HUES64 (cell line): ENCODE results near the gene SESN1.

Source experiments
- H3K27ac ChIP-seq: 2 replicates; pipeline ENCODE4 v1.7.0; 2013; ENCODE audit warnings: low read depth, low read length, inconsistent platforms
- H3K27me3 ChIP-seq: 2 replicates; pipeline ENCODE4 v1.6.1; 2013; ENCODE audit warnings: mild to moderate bottlenecking, low read length; ENCODE audit not compliant: insufficient read depth
- H3K36me3 ChIP-seq: 2 replicates; pipeline ENCODE4 v1.6.1; 2013; ENCODE audit warnings: mild to moderate bottlenecking, low read length; ENCODE audit not compliant: insufficient read depth
- H3K4me1 ChIP-seq: 2 replicates; pipeline ENCODE4 v1.6.1; 2013; ENCODE audit warnings: mild to moderate bottlenecking, low read length, moderate library complexity; ENCODE audit not compliant: insufficient read depth
- H3K4me3 ChIP-seq: 2 replicates; pipeline ENCODE4 v1.5.1; 2013; ENCODE audit warnings: mild to moderate bottlenecking, low read length, moderate library complexity
- H3K9ac ChIP-seq: 2 replicates; pipeline ENCODE4 v1.6.1; 2013; ENCODE audit warnings: mild to moderate bottlenecking, low read depth, low read length
- H3K9me3 ChIP-seq: 2 replicates; pipeline ENCODE4 v1.6.1; 2013; ENCODE audit warnings: low read depth, low read length; ENCODE audit not compliant: insufficient read depth
- WGBS: fragments of 150-250, 120-280 bp; methylation state at CpG from one replicate; pipeline ENCODE4 v1.1.7; 2013; ENCODE audit warnings: missing lambda C conversion rate; 5-methylcytosine and 5-hydroxymethylcytosine counted together

Gene SESN1

DNA sequence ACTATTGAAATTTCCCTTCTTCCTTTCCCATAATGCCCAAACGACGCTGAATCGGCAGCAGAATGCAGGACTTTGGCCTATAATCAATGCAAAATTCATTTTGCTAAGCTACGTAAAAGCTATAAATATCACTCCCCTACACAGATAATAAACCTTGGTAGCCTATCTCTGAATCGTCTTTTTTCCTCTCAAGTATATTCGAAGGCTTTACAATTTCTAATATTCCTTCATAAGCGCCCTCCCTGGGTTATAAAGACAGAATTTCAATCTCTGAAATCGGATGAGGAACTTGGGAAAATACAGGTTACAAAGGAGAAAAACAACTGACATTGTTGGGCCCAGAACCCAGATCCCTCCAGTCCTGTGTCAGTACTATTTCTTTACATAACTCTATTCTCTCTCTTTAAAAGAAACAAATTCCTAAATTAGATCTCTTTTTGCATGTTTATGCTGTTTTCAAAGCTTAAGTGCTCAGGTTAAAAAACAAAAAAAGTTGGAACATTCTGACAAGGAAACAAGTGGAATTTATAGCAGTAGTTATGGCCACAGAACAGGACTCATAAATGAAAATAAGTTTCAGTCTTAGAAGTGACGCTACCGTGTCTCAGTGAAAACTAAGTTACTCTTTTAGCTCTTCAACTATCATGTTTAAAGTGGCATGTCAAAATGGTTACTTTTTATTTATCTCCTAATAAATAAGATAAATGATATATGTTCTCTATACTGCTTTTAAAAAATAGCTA lies 84.5 kb downstream of the SESN1 start:
- Histone ChIP-seq H3K27ac (no peak overlapping the region), H3K4me1 (peaks cover 20% of the 10 kb centered on the region), H3K9ac (peak overlapping the region; percentile 64), H3K36me3 (no peaks in the 10 kb centered on the region), H3K27me3 (peaks cover 4% of the 10 kb centered on the region; the same call in 1 of the 2 replicates), H3K4me3 (peak overlapping the region; percentile 77), H3K9me3 (no peaks in the 10 kb centered on the region)
- WGBS = 32% methylated on average over 10 of the region's 10 CpGs

DNA sequence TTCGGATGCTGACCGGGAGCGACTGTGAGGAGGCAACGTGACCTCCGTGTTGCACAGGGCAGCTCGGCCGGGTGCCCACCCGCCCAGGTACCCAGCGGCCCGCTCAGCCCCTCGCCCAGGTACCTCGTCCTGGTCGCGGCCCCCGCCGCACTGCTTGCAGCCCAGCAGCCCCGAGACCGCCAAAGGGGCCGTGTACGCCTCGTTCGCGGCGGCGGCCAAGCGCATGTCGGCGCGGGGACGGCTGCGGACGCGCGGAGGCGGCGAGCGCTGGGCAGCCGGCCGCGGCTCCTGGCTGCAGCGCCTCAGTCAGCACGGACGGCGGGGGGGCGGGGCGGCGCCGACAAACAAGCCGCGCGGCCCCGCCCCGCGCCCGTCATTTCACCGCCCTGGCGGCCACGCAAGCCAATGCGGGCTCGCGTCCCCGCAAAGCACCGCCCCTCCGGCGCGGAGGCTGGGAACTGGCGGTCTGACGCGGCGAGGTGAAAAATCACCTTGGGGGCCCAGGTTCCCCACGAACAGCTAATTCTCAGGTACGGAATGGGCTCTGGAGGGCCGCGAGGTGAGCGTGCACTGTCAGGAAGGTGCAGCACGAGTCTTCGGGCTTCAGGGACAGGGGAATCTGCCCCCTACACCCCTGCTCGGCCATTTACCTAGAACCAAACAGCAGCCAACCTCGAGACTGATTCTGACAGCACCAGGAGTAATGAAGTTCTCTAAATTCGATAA lies 85.2 kb downstream of the SESN1 start:
- peaks cover 4% of the 10 kb centered on the region; the same call in 1 of the 2 replicates for H3K27me3 ChIP-seq
- WGBS = under 1% methylated on average over 80 of the region's 80 CpGs
- H3K9me3 ChIP-seq = no peaks in the 10 kb centered on the region
- H3K27ac ChIP-seq = peak overlapping the region; percentile 61; the same call in 1 of the 2 replicates
- peak overlapping the region; percentile 77 for H3K4me3 ChIP-seq
- no peaks in the 10 kb centered on the region for H3K36me3 ChIP-seq
- H3K9ac ChIP-seq = peak overlapping the region; percentile 81
- peaks cover 20% of the 10 kb centered on the region for H3K4me1 ChIP-seq

DNA sequence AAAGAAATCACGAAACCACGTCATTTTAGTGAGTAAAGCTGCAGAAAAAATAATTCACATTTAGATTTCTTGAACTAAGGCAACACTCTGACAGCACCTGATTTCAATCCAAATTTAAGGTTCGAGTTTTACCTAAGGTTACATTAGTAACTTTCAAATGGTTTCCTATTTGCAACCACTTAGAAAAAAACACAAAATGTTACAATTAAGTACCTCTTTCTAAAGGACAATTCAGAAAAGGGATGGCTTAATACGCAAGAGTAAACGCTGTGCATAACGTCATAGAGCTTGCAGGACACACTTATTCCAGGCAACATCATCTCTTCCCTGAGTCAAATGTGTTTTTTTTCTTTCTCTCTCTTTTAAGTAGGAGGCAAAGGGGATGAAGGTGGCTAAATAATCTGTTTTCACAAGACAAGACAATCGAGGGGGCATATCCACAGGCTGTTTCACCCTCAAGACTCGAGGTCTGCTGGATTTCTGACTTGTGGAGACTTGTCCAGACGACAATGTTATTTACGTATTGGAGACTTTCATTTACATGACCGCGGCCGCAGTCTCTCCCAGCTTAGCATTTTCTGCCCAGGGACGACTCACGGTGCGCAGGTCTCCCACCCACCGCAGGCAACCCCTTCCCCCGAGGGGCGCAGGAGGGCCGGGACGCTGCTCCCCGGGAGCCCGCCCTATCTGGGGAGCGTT lies 86.0 kb downstream of the SESN1 start:
- Histone ChIP-seq H3K4me3 (peak overlapping the region; percentile 77), H3K27ac (peak overlapping the region; percentile 61; the same call in 1 of the 2 replicates), H3K9ac (peak overlapping the region; percentile 81), H3K27me3 (peaks cover 4% of the 10 kb centered on the region; the same call in 1 of the 2 replicates), H3K9me3 (no peaks in the 10 kb centered on the region), H3K4me1 (peaks cover 20% of the 10 kb centered on the region), H3K36me3 (no peaks in the 10 kb centered on the region)
- WGBS = 6% methylated on average over 24 of the region's 24 CpGs

DNA sequence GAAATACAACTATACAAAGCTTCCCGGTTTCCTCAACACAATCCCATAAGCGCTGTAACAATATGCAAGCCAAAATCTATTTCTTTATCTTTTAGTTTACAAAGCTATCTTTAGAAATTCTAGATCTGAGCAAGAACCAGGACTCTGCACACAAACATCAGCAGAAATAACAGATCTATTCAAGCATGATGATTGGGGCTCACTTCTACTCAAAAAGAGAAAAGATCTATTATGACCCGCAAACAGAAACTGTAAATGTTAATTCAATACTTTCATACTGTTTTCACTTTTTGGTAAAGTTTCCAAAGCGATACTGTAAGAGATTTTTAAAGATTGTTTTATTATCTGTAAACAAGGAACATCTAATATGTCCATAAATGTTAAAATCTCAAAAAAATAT lies 86.6 kb downstream of the SESN1 start:
- Histone ChIP-seq H3K27me3 (peaks cover 4% of the 10 kb centered on the region; the same call in 1 of the 2 replicates), H3K9ac (peak overlapping the region; percentile 81; the same call in 1 of the 2 replicates), H3K9me3 (no peaks in the 10 kb centered on the region), H3K36me3 (no peaks in the 10 kb centered on the region), H3K4me3 (peak overlapping the region; percentile 77), H3K4me1 (peaks cover 20% of the 10 kb centered on the region), H3K27ac (no peak overlapping the region)
- 89% methylated on average over 2 of the region's 4 CpGs for WGBS

DNA sequence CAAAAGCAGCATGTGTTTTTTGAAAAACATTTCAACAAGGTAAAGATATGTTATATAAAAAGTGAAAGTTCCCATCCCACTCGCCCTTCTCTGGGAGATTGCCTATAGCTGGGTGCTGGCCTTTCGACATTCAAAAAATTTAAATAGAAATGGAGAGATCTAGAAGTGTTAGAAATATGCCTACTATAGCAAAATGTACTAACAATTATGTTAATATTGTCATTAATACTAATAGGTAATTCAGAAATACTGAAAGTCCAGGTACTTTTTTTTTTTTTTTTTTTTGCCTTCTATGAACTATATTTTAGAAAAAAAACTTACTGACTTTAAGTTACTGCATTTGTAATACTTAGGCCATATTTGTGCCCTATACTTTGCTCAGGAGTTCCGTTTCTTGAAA lies 87.1 kb downstream of the SESN1 start:
- Histone ChIP-seq H3K4me1 (peaks cover 20% of the 10 kb centered on the region), H3K4me3 (peak overlapping the region; percentile 77), H3K9me3 (no peaks in the 10 kb centered on the region), H3K27ac (no peak overlapping the region), H3K9ac (no peak overlapping the region), H3K27me3 (peaks cover 4% of the 10 kb centered on the region; the same call in 1 of the 2 replicates), H3K36me3 (no peaks in the 10 kb centered on the region)
- 100% methylated on average over 1 of the region's 3 CpGs for WGBS

DNA sequence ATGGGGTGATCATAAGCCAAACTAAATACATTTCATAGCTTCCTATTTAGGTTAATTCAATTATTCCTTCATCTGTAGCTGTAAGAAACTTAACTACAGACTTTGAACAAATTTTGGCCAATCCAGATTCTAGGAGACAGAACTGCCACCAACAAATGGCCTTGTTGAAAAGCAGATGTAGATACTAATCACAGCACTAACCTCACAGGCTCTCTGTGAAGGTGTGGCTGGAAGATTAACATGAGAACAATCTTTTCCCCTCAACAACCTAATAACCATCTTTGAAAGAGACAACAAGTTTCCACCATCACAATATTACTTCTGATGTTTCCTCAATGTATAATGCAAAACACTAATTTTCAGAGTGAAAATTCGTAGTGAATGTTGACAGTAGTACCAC lies 87.8 kb downstream of the SESN1 start:
- Histone ChIP-seq H3K27ac (no peak overlapping the region), H3K36me3 (no peaks in the 10 kb centered on the region), H3K9ac (no peak overlapping the region), H3K4me1 (peaks cover 20% of the 10 kb centered on the region), H3K27me3 (peaks cover 4% of the 10 kb centered on the region; the same call in 1 of the 2 replicates), H3K9me3 (no peaks in the 10 kb centered on the region), H3K4me3 (0 out of 2 replicates have a peak overlapping the region, but pooled peaks have one; percentile 3)
- 60% methylated on average over 1 of the region's 1 CpG for WGBS

DNA sequence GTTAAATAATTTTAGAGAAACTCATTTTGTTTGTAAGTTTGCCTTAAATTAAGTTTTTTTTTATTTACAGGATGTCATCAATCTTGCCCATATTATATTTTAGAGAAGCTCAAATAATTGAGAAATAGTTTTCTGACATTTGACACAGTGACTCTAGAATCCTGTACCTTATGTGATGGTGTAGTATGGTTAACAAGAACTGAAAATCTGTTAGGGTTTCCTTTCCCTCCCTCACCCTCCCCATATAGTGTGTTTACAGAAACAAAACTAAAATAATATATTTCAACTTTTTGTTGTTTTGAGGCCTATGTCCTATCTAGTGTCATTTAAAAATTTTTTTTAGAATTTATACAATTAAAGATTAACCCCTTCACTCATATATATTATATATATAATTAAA lies 91.8 kb downstream of the SESN1 start:
- Histone ChIP-seq H3K4me3 (no peak overlapping the region), H3K27me3 (no peaks in the 10 kb centered on the region), H3K9me3 (no peaks in the 10 kb centered on the region), H3K27ac (no peak overlapping the region), H3K9ac (no peak overlapping the region), H3K36me3 (peaks cover 36% of the 10 kb centered on the region), H3K4me1 (peaks cover 14% of the 10 kb centered on the region)

DNA sequence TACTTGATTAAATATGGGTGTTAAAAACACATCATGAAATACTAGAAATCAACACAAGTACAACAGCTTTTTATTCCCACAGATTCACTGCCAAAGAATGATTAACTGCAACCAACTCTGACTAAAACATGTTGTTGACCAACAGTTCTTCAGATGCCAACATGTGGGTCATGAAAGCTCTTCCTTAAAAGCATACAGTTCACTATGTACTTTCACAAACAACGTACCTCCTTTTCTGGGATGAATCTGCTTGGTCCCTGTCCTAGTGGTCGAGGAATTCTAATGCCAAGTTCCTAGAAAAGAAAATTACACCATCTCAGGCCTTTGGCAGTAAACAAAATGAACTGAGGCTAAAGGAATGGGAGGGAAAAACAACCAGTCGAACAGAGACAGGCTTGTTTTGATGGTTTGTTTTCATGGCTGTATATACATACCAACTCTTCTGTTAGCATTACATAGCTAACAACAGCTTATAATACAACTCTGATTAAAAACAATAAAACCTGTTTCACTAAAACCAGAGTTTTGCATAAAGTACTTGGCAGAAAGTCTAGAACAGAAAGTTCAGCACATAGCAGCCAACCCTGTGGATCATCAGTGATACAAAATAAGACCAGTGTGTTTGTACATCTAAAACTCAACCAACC lies 92.5 kb downstream of the SESN1 start:
- Histone ChIP-seq H3K4me1 (peaks cover 8% of the 10 kb centered on the region), H3K27me3 (no peaks in the 10 kb centered on the region), H3K4me3 (no peak overlapping the region), H3K9me3 (no peaks in the 10 kb centered on the region), H3K36me3 (peaks cover 40% of the 10 kb centered on the region), H3K9ac (no peak overlapping the region), H3K27ac (no peak overlapping the region)
- WGBS = 96% methylated on average over 3 of the region's 3 CpGs

DNA sequence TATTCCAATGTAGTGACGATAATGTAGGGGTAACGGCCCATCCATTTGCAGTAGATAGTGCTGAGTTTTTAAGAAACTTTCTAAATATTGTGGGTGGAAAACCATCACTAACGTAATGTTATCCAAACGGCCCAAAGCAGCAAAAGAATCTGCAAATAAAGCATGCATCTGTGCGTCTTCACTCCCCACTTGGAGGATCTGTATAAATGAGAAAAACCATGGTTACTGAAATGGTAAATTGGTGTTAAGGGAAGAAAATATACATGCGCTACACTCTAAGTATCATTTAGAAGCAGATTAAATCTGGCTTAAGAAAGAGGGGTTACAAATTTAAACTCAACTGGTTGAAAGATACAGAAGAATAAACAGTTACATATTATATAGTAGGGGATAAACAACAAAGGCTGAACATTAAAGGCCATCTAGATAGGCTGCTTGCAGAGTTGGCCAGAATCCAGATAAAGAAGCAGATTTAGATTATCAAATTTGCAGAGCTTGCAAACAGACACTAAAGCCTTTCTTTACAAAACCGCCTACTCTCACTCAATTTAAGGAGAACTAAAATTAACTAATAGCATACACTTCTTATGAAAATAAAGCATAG lies 93.3 kb downstream of the SESN1 start:
- no peaks in the 10 kb centered on the region for H3K27me3 ChIP-seq
- no peak overlapping the region for H3K27ac ChIP-seq
- H3K36me3 ChIP-seq = peaks cover 45% of the 10 kb centered on the region
- 90% methylated on average over 6 of the region's 7 CpGs for WGBS
- H3K9me3 ChIP-seq = no peaks in the 10 kb centered on the region
- no peak overlapping the region for H3K4me3 ChIP-seq
- 0 out of 2 replicates have a peak, but pooled peaks cover under 1% of the 10 kb centered on the region for H3K4me1 ChIP-seq
- H3K9ac ChIP-seq = no peak overlapping the region

DNA sequence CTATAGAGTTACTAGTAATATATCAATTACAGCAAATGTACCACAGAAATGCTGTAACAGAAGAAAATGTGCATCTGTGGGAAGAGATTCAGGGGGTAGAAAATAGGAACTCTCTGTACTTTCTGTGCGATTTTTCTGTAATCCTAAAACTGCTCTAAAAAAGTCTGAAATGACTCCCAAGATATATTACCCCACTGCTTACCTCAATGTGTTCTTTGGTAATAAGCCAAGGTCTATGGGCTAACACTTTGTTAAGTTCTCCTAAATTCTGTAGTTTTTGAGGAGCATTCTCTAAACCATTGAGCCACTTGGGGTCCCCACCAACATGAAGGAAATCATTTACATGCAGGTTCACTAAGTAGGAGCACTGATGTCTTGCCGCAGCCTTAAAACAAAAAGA lies 94.4 kb downstream of the SESN1 start:
- Histone ChIP-seq H3K27me3 (no peaks in the 10 kb centered on the region), H3K27ac (no peak overlapping the region), H3K9ac (no peak overlapping the region), H3K4me3 (no peak overlapping the region), H3K36me3 (peaks cover 49% of the 10 kb centered on the region), H3K9me3 (no peaks in the 10 kb centered on the region), H3K4me1 (no peaks in the 10 kb centered on the region)
- WGBS = 100% methylated on average over 1 of the region's 2 CpGs
